HCT116 (cell line): Measurements from ENCODE around the gene KANSL3. TPM values are rescaled to one million over a fixed set of nuclear protein-coding genes. Genes with fewer than 3 reads are reported as not detected.

Experiments used
- ATAC-seq: fragments of 200-7000 bp; cut with Tn5 transposase; 2 replicates; pipeline ENCODE4 v1.9.1; 2020; ENCODE audit warnings: mild to moderate bottlenecking, moderate library complexity
- BruUV-seq: library from RNA; stranded (reverse); fragments of 400-500 nt; replicated peaks from 2 replicates; lab custom pipeline; 2021; lab: Mats Ljungman, UMichigan
- CTCF ChIA-PET: fragments of 300-600 bp; sonication (Branson Sonifier 250); formaldehyde crosslinking; loops from one replicate; lab custom pipeline; 2021; ENCODE audit warnings: antibody characterized with exemption; lab: Charles Lee
- POLR2A ChIA-PET: fragments of 300-600, 350-600 bp; sonication (Branson Sonifier 250); formaldehyde crosslinking; loops from one replicate; lab custom pipeline; 2021; ENCODE audit warnings: antibody characterized with exemption; lab: Charles Lee
- RAD21 ChIA-PET, 2 experiments: fragments of 300-600 bp; sonication (Branson Sonifier 250); formaldehyde crosslinking; loops; one replicate each; lab custom pipeline; 2023; ENCODE audit warnings: low total read pairs in 2 of 2; ENCODE audit not compliant: uncharacterized antibody in 2 of 2, unreplicated experiment in 2 of 2, low non-redundant PET in 1 of 2; lab: Charles Lee
- DNase-seq: peaks from one replicate; pipeline ENCODE4 v3.0.0-alpha.2; 2010; ENCODE audit warnings: low read depth, low spot score
- H2AFZ ChIP-seq: fragments of 200-600 bp; shearing (Covaris generic), sonication (generic); 2 replicates; pipeline ENCODE4 v1.6.1; 2017; ENCODE audit warnings: low read depth, mixed run types, mixed read lengths, antibody characterized with exemption, low read length; ENCODE audit not compliant: poor library complexity, severe bottlenecking
- H3K27ac ChIP-seq: 2 replicates; pipeline ENCODE4 v1.5.1; 2012; ENCODE audit warnings: low read depth, low read length
- H3K27me3 ChIP-seq: fragments of 200-600 bp; sonication (generic); 2 replicates; pipeline ENCODE4 v1.6.1; 2016; ENCODE audit warnings: mixed run types, low read length, mixed read lengths; ENCODE audit not compliant: insufficient read depth
- H3K36me3 ChIP-seq, 2 experiments: fragments of 200-500 bp in 1 of 2; fragments of 200-600 bp in 1 of 2; sonication (Bioruptor generic) in 1 of 2; sonication (generic) in 1 of 2; 2 replicates each; pipeline versions ENCODE4 v1.5.1 to v1.6.1; 2014 to 2016; ENCODE audit warnings: low read length in 2 of 2, inconsistent platforms in 1 of 2, mixed read lengths in 1 of 2, mixed run types in 1 of 2; ENCODE audit not compliant: insufficient read depth in 2 of 2, control insufficient read depth in 1 of 2
- H3K4me1 ChIP-seq, 2 experiments: fragments of 200-600 bp in 1 of 2; sonication (generic) in 1 of 2; 2 replicates each; pipeline versions ENCODE4 v1.5.1 to v1.6.1; 2012 to 2017; ENCODE audit warnings: low read length in 2 of 2, inconsistent platforms in 1 of 2, mild to moderate bottlenecking in 1 of 2, mixed read lengths in 1 of 2, mixed run types in 1 of 2, moderate library complexity in 1 of 2; ENCODE audit not compliant: insufficient read depth in 2 of 2, control insufficient read depth in 1 of 2
- H3K4me2 ChIP-seq: fragments of 200-600 bp; sonication (generic); 2 replicates; pipeline ENCODE4 v1.6.1; 2017; ENCODE audit warnings: mixed run types, low read length, mixed read lengths
- H3K4me3 ChIP-seq, 2 experiments: fragments of 200-600 bp in 1 of 2; sonication (generic) in 1 of 2; replicated peaks in 1 of 2; 2 replicates each; pipeline ENCODE4 v1.5.1; 2011 to 2016; ENCODE audit warnings: low read length in 2 of 2, control low read depth in 1 of 2, low read depth in 1 of 2, mild to moderate bottlenecking in 1 of 2, mixed read lengths in 1 of 2, mixed run types in 1 of 2
- H3K79me2 ChIP-seq: fragments of 200-600 bp; sonication (generic); 2 replicates; pipeline ENCODE4 v1.6.1; 2017; ENCODE audit warnings: mild to moderate bottlenecking, mixed run types, low read length, moderate library complexity, mixed read lengths; ENCODE audit not compliant: insufficient read depth
- H3K9ac ChIP-seq: fragments of 200-600 bp; sonication (generic); 2 replicates; pipeline ENCODE4 v1.6.1; 2016; ENCODE audit warnings: low read length, mixed read lengths
- H3K9me2 ChIP-seq: fragments of 200-600 bp; sonication (generic), shearing (Covaris generic); 2 replicates; pipeline ENCODE4 v1.6.1; 2017; ENCODE audit warnings: mixed run types, mild to moderate bottlenecking, moderate library complexity; ENCODE audit not compliant: insufficient read depth
- H3K9me3 ChIP-seq, 2 experiments: fragments of 200-500 bp in 1 of 2; fragments of 200-600 bp in 1 of 2; sonication (Bioruptor generic) in 1 of 2; sonication (generic) in 1 of 2; 2 replicates each; pipeline ENCODE4 v1.6.1; 2014 to 2017; ENCODE audit warnings: low read length in 2 of 2, mixed read lengths in 2 of 2, inconsistent platforms in 1 of 2, low read depth in 1 of 2, mild to moderate bottlenecking in 1 of 2, mixed run types in 1 of 2, moderate library complexity in 1 of 2; ENCODE audit not compliant: control insufficient read depth in 1 of 2, insufficient read depth in 1 of 2
- H4K20me1 ChIP-seq: fragments of 200-600 bp; sonication (generic), shearing (Covaris generic); 2 replicates; pipeline ENCODE4 v1.6.1; 2017; ENCODE audit warnings: mixed run types, mild to moderate bottlenecking, moderate library complexity; ENCODE audit not compliant: insufficient read depth
- CEBPB ChIP-seq: IDR thresholded peaks from 2 replicates; pipeline ENCODE4 v1.6.1; 2012; ENCODE audit warnings: low read depth
- EGR1 ChIP-seq: IDR thresholded peaks from 2 replicates; pipeline ENCODE4 v1.6.1; 2012; ENCODE audit warnings: low read depth
- ELF1 ChIP-seq: IDR thresholded peaks from 2 replicates; pipeline ENCODE4 v1.6.1; 2012; ENCODE audit warnings: low read depth, borderline replicate concordance
- EZH2 ChIP-seq: fragments of 200-600 bp; sonication (generic); IDR thresholded peaks from 2 replicates; pipeline ENCODE4 v1.6.1; 2017; ENCODE audit warnings: antibody characterized with exemption, mixed run types
- EZH2phosphoT487 ChIP-seq: fragments of 200-600 bp; IDR thresholded peaks from 2 replicates; pipeline ENCODE4 v1.6.1; 2018; ENCODE audit warnings: antibody characterized with exemption, borderline replicate concordance
- FOSL1 ChIP-seq: IDR thresholded peaks from 2 replicates; pipeline ENCODE4 v1.6.1; 2012; ENCODE audit warnings: low read depth
- JUND ChIP-seq: IDR thresholded peaks from 2 replicates; pipeline ENCODE4 v1.6.1; 2012
- POLR2A ChIP-seq: IDR thresholded peaks from 2 replicates; pipeline ENCODE4 v1.7.0; 2011; ENCODE audit warnings: borderline replicate concordance; ENCODE audit not compliant: insufficient read depth, insufficient read length; ENCODE audit errors: extremely low read depth
- RAD21 ChIP-seq: IDR thresholded peaks from 2 replicates; pipeline ENCODE4 v1.6.1; 2012; ENCODE audit warnings: low read depth, mild to moderate bottlenecking
- SP1 ChIP-seq: IDR thresholded peaks from 2 replicates; pipeline ENCODE4 v1.6.1; 2012; ENCODE audit warnings: low read depth
- SRF ChIP-seq: IDR thresholded peaks from 2 replicates; pipeline ENCODE4 v1.6.1; 2012; ENCODE audit warnings: low read depth
- ZNF274 ChIP-seq: fragments of 200-500 bp; sonication (Bioruptor generic); IDR thresholded peaks from 2 replicates; pipeline ENCODE4 v1.6.1; 2014; ENCODE audit warnings: mild to moderate bottlenecking, low read depth, low read length, inconsistent platforms
- intact Hi-C: fragments of 100-400 bp; cut with micrococcal nuclease; formaldehyde crosslinking; loops from 2 replicates; pipeline ENCODE4 v1.10.0; 2022
- total RNA-seq: library from RNA; stranded (reverse); gene quantifications from one replicate; pipeline ENCODE4 v1.2.1, GENCODE V29; 2021; ENCODE audit not compliant: unreplicated experiment
- TF ChIP-seq, protein P1 (sequence below), 3 experiments: fragments of 200-600 bp in 1 of 3; sonication (generic) in 1 of 3; IDR thresholded peaks in 2 of 3; conservative IDR thresholded peaks in 1 of 3; 2 replicates each; pipeline ENCODE4 v1.5.1; 2012 to 2017; ENCODE audit warnings: low read depth in 2 of 3, low read length in 2 of 3, antibody characterized with exemption in 1 of 3, borderline replicate concordance in 1 of 3, control low read depth in 1 of 3, mild to moderate bottlenecking in 1 of 3, mixed read lengths in 1 of 3, mixed run types in 1 of 3, moderate library complexity in 1 of 3; ENCODE audit not compliant: insufficient read depth in 1 of 3
- TF ChIP-seq, protein P2 (sequence below): IDR thresholded peaks from 2 replicates; pipeline ENCODE4 v1.6.1; 2012; ENCODE audit warnings: low read depth
- TF ChIP-seq, protein P3 (sequence below): IDR thresholded peaks from 2 replicates; pipeline ENCODE4 v1.6.1; 2011; ENCODE audit warnings: mild to moderate bottlenecking, low read length, moderate library complexity; ENCODE audit not compliant: insufficient replicate concordance; ENCODE audit errors: extremely low read depth
- TF ChIP-seq, protein P4 (sequence below): IDR thresholded peaks from 2 replicates; pipeline ENCODE4 v1.6.1; 2012
- TF ChIP-seq, protein P5 (sequence below): IDR thresholded peaks from 2 replicates; pipeline ENCODE4 v1.6.1; 2012

Gene KANSL3
- total RNA-seq, 1 experiment from 2014 or later = 35.8 TPM

DNA sequence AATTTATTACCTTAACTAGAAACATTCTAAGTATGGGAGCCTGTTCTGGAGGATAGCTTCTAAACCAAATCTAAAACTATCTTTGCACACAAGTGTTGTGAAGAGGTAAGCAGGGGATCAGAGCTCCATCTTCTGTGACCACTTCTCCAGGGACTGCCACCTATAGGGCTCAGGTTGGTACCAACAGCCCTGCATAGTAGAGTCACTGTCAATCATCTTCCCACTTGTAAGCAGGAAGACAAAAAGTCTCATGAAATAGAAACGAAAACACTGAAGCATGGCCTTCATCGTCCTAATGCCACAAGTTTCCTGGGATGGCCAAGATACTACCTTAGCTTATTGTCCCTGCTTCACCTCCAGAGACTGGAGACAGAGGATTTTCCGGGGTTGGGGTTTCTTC is 43.8 kb downstream of the KANSL3 start:
- no peak for DNase-seq
- intact Hi-C loops = no loop called here
- no peak overlapping the region for H2AFZ ChIP-seq
- H3K4me3 ChIP-seq = no peak overlapping the region
- no peak for ATAC-seq
- H3K9ac ChIP-seq = no peak overlapping the region
- TF ChIP-seq JUND (no peak), EZH2phosphoT487 (no peak), RAD21 (no peak), ELF1 (no peak), EZH2 (no peak), EGR1 (no peak), CEBPB (no peak), POLR2A (no peak), SP1 (no peak), SRF (no peak), FOSL1 (no peak), ZNF274 (no peak)
- TF ChIP-seq, protein P1, sequence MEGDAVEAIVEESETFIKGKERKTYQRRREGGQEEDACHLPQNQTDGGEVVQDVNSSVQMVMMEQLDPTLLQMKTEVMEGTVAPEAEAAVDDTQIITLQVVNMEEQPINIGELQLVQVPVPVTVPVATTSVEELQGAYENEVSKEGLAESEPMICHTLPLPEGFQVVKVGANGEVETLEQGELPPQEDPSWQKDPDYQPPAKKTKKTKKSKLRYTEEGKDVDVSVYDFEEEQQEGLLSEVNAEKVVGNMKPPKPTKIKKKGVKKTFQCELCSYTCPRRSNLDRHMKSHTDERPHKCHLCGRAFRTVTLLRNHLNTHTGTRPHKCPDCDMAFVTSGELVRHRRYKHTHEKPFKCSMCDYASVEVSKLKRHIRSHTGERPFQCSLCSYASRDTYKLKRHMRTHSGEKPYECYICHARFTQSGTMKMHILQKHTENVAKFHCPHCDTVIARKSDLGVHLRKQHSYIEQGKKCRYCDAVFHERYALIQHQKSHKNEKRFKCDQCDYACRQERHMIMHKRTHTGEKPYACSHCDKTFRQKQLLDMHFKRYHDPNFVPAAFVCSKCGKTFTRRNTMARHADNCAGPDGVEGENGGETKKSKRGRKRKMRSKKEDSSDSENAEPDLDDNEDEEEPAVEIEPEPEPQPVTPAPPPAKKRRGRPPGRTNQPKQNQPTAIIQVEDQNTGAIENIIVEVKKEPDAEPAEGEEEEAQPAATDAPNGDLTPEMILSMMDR (IDR thresholded peaks at IDR 0.05 in 2 of 3, conservative IDR thresholded peaks at IDR 0.05 in 1 of 3; ENCODE audit: borderline replicate concordance in 1 of 3, insufficient read depth in 1 of 3, low read depth in 2 of 3, low read length in 2 of 3) = no peak
- TF ChIP-seq, protein P2, sequence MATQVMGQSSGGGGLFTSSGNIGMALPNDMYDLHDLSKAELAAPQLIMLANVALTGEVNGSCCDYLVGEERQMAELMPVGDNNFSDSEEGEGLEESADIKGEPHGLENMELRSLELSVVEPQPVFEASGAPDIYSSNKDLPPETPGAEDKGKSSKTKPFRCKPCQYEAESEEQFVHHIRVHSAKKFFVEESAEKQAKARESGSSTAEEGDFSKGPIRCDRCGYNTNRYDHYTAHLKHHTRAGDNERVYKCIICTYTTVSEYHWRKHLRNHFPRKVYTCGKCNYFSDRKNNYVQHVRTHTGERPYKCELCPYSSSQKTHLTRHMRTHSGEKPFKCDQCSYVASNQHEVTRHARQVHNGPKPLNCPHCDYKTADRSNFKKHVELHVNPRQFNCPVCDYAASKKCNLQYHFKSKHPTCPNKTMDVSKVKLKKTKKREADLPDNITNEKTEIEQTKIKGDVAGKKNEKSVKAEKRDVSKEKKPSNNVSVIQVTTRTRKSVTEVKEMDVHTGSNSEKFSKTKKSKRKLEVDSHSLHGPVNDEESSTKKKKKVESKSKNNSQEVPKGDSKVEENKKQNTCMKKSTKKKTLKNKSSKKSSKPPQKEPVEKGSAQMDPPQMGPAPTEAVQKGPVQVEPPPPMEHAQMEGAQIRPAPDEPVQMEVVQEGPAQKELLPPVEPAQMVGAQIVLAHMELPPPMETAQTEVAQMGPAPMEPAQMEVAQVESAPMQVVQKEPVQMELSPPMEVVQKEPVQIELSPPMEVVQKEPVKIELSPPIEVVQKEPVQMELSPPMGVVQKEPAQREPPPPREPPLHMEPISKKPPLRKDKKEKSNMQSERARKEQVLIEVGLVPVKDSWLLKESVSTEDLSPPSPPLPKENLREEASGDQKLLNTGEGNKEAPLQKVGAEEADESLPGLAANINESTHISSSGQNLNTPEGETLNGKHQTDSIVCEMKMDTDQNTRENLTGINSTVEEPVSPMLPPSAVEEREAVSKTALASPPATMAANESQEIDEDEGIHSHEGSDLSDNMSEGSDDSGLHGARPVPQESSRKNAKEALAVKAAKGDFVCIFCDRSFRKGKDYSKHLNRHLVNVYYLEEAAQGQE = no peak
- TF ChIP-seq, protein P3, sequence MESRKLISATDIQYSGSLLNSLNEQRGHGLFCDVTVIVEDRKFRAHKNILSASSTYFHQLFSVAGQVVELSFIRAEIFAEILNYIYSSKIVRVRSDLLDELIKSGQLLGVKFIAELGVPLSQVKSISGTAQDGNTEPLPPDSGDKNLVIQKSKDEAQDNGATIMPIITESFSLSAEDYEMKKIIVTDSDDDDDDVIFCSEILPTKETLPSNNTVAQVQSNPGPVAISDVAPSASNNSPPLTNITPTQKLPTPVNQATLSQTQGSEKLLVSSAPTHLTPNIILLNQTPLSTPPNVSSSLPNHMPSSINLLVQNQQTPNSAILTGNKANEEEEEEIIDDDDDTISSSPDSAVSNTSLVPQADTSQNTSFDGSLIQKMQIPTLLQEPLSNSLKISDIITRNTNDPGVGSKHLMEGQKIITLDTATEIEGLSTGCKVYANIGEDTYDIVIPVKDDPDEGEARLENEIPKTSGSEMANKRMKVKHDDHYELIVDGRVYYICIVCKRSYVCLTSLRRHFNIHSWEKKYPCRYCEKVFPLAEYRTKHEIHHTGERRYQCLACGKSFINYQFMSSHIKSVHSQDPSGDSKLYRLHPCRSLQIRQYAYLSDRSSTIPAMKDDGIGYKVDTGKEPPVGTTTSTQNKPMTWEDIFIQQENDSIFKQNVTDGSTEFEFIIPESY = no peak
- TF ChIP-seq, protein P4, sequence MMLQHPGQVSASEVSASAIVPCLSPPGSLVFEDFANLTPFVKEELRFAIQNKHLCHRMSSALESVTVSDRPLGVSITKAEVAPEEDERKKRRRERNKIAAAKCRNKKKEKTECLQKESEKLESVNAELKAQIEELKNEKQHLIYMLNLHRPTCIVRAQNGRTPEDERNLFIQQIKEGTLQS = no peak
- TF ChIP-seq, protein P5, sequence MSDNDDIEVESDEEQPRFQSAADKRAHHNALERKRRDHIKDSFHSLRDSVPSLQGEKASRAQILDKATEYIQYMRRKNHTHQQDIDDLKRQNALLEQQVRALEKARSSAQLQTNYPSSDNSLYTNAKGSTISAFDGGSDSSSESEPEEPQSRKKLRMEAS = no peak
- TF ChIP-seq, all 23 proteins: peak for 0
- no peaks in the 10 kb centered on the region for H3K9me2 ChIP-seq
- no peak overlapping the region for H3K27ac ChIP-seq
- H3K9me3 ChIP-seq = no peaks in the 10 kb centered on the region
- no peaks in the 10 kb centered on the region for H3K4me1 ChIP-seq
- no TSS peak for BruUV-seq
- no peaks in the 10 kb centered on the region for H4K20me1 ChIP-seq
- RAD21 ChIA-PET = no interaction called here
- no peak overlapping the region for H3K4me2 ChIP-seq
- CTCF ChIA-PET = interaction anchor here (0.7 to 0.8 kb wide), 2 partner anchors 40 to 207 kb away, joined by 3 read pairs; no protein-coding TSS in a partner anchor
- POLR2A ChIA-PET = no interaction called here
- no peaks in the 10 kb centered on the region for H3K79me2 ChIP-seq
- no peaks in the 10 kb centered on the region for H3K27me3 ChIP-seq
- H3K36me3 ChIP-seq = peaks cover 25 to 52% of the 10 kb centered on the region in 2 experiments
